ENCODE measurements around the gene GAS2L1.
"Not testable (repeated sequence)": the region's sequence is repeated elsewhere in the genome, so short reads cannot be mapped to it uniquely, and the experiment has no call there.

GAS2L1 gene

DNA sequence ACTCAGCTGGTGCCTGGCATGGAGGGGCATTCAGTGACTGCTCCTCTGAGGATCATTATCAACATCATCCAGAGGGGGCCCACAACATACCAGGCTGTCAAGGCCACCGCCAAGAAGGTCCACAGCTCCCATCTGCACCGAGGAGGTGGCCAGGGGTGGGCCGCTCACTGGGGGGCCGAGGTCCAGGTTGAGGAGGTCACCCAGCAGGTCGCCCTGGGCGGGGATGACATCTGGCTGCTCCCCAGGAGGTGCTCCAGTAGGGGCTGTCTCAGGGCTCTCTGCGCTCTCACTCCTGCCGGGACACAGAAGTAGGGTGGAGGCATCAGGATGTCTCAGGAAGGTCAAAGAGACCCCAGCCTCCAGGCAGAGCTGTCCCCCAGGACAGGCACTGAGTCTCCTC, 34.1 kb downstream of the GAS2L1 start:
- in situ Hi-C loops (cut with MboI; ENCODE audit: low sequenced_read_pairs), result no loop called here

DNA sequence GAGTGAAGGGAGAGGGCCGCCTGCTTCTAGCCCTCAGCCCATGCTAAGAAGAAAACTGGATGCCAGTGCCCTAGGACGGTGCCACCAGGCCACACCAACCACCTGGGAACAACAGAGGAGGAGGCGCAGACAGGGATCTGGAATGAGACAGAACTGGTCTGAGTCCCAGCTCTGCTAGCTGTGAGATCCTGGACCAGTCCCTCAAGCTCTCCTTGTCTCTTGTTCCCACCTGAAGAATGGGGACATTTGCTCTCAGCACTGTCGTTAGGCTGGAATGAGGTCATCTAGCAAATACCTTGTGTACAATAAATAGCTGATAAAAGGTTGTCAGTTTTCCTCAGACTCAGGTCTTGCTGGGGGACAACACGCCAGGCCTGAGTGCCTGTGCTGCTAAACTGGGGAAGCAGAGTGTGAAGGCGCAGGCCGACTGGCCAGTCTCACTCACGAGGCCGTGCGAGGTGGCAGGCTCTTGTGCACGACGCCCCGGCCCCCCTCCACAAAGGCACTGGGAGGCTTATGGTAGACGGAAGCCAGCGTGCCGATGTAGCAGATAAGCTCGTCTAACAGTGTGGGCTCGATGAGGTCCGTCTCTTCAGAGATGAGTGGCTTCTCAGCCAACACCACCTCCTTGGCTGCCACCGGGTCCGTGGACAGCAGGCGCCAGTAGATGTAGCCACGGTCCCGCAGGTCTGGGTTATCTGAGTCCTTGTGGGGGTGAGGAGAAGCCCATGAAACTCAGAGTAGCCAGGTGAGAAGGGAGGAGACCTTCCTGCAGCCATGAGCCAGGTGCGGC, 34.8 kb downstream of the GAS2L1 start:
- in situ Hi-C loops (cut with MboI; ENCODE audit: low sequenced_read_pairs), result no loop called here

DNA sequence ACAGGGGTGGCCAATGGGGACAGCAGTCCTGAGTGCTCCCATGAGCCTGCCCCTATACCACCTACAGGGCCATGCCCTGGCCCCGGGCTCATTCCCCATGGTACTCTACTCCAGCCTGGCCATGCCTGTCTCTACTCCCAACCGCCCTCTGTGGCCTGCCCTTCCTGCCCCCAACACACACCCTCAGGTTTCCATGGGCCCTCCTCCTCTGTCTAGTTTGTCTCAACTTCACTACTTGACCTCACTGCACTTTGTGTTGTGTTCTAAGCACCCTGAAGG, 35.3 kb downstream of the GAS2L1 start:
- in situ Hi-C loops (cut with MboI; ENCODE audit: low sequenced_read_pairs), result no loop called here

DNA sequence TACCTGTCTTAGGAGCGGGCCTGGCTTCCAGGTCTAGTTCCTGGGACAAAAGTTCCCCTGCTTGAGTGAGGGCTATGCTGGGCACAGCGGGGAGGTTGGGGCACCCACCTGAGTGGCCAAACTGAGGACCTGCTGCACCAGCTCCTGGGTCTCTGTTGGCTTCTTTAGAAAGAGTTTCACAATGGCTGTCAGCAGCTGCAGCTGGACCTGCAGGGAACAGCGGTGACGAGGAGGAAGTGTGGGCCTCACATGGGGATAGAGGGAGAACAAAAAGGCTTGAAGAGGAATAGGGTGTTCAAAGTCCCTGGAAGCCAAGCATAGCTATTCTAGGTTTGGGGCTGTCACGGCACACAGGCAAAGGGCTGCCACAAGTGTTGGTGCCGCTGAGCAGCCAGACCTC, 35.7 kb downstream of the GAS2L1 start:
- in situ Hi-C loops (cut with MboI; ENCODE audit: low sequenced_read_pairs), result no loop called here

- in situ Hi-C loops (cut with MboI; ENCODE audit: low sequenced_read_pairs), result no loop called here
Measured at GRCh38 chr22:29342577-29343312, 36.3 kb downstream of the GAS2L1 start.

DNA sequence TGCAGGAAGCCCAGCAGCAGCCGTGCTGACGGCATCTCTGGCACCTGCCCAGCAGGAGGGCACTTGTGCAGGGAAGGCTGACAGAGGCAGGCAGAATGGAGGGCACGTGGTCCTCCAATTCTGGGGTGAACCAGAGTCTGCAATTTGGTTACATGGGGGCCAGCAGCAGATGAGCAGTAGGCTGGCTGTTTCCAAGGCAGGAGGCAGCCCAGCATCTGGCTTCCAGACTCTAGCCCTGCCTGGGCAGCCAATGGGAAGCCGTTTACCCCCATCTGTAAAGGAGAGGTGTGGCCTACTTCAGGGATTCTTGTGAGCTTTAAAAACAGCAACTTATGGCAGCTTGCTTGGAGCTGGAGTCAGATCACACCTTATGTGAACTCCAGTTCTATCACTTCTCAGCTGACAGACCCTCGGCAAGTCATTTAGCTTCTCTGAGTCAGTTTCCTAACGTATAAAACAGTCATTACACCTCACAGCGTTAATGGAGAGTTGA, 36.9 kb downstream of the GAS2L1 start:
- in situ Hi-C loops (cut with MboI; ENCODE audit: low sequenced_read_pairs), result no loop called here

DNA sequence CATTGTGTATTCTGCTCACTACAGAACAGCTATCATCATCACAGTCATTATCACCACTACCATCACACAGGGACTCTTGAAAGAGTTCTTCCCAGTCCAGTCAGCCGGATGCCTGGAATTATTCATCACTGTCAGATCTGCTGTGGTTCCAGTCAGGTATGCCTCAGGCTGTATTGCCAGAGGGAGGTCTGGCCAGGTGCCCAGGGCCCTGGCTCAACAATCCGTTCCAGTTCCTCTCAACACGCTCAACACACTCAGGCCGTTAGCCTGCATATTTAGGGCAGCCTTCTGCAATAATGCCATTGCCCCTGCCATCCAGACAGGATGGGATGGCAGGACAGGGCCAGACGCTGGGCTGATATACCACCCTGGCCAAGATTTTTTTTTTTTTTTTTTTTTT, 37.7 kb downstream of the GAS2L1 start:
- in situ Hi-C loops (cut with MboI; ENCODE audit: low sequenced_read_pairs), result no loop called here

- in situ Hi-C loops (cut with MboI; ENCODE audit: low sequenced_read_pairs), result not testable (repeated sequence)
Measured at GRCh38 chr22:29344889-29345288, 38.4 kb downstream of the GAS2L1 start.

DNA sequence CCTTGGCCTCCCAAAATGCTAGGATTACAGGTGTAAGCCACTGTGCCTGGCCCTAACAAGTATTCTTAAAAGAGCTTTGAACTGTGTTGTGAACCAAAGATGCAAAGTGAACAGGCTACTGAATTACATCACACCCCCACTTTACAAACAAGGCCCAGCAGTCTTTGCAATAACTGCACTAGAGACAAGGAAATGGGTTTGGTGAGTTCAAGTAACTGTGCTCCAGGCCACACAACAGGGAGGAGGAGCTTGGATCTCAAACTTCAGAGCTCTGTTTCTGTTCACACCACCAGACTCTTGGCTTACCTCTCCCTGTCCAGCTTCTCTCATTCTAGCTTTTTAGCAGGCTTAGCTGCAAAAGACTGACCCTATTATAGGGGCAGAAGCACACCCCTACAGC, 39.5 kb downstream of the GAS2L1 start:
- in situ Hi-C loops (cut with MboI; ENCODE audit: low sequenced_read_pairs), result no loop called here

DNA sequence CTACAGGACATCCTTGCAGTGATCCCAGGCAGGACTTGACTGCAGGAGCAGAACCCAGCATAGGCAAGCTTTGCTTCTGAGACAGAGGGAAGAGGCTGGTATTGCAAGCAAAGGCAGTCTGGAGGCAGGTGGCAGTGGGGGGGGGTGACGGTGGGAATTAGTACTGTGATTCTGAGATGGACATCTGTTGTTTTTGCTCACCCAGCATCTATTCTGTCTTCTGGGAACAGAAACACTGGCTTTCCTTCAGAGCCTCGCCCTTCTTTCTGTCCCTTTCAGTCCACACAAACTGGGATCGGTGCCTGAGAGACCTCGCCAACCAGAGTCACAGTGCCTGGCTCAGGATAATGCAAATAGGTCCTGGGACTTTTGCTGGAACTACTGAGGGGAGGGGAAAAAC, 40.2 kb downstream of the GAS2L1 start:
- in situ Hi-C loops (cut with MboI; ENCODE audit: low sequenced_read_pairs), result no loop called here

DNA sequence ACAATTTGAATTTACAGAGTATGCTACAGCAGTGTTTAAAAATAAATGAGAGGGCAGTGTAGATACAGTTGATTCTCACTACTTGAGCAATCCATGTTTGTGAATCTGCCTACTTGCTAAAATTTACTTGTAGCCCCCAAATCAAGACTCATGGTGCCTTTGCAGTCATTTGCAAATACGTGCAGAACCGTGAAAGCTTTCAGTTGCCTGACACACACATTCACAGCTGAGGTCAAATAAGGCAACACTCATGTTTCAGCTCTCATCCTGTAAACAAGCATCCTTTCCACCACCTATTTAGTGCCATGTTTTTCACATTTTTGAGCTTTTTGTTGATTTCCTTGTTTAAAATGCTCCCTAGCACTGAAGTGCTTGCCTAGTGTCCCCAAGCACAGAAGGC, 41.6 kb downstream of the GAS2L1 start:
- in situ Hi-C loops (cut with MboI; ENCODE audit: low sequenced_read_pairs), result no loop called here

DNA sequence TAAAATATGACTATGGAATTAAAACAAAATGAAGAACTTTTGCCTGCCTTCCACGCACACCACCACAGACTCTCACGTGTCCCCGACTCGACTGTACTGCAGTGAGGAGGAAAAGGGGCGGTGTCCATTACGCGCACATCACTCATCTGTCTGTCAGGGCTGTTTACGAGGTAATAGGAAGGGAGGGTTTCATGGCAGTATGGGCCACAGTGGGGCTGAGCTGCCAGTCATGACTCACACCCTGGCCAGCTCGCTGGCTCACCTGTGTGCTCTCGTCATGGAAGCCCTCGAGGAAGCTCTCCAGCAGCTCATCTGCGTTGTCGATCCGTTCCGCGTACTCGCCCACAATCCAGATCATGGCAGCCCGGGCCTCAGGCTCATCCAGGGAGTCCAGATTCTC, 42.5 kb downstream of the GAS2L1 start:
- in situ Hi-C loops (cut with MboI; ENCODE audit: low sequenced_read_pairs), result no loop called here

DNA sequence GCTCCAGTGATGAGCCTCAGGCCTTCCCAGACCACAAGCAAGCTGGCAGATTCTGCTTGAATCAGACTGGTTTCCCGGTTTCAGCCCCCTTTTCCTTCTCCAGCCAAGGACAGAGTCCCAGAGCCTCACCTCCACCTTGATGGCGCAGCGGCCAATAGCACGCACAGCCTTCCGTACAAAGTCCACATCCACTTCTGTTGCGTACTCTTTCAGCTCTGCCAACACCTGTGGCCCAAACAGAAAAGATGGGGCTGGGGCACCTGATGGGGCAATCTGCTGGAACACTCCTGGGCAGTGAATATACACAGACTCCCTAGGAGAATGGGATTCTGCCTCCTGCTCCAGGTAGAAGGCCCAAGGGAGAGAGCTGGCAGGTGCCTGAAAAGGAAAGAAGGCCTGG, 44.6 kb downstream of the GAS2L1 start:
- in situ Hi-C loops (cut with MboI; ENCODE audit: low sequenced_read_pairs), result no loop called here

- in situ Hi-C loops (cut with MboI; ENCODE audit: low sequenced_read_pairs), result no loop called here
Measured at GRCh38 chr22:29351891-29352290, 45.4 kb downstream of the GAS2L1 start.

GRCh38 chr22:29352778-29353177, 46.3 kb downstream of the GAS2L1 start:
- in situ Hi-C loops (cut with MboI; ENCODE audit: low sequenced_read_pairs), result no loop called here

DNA sequence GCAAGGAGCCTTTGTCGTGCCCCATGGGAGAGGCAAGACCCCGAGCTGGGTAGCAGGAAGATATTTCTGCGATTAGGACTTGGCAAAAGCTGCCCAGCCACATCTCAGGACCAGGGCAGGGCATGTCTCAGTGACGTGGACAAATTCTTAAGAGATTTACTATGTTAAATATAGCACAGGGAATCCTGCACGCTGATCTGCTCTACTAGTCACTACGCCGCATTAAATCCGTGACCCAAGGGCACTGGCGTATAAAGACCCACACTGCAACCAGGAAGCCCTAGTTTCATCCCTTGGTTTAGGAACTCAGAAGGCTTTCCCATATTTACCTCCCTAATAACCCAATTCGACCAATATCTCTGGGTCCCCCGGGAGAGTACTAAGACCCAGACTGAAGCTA, 46.8 kb downstream of the GAS2L1 start:
- in situ Hi-C loops (cut with MboI; ENCODE audit: low sequenced_read_pairs), result no loop called here

GRCh38 chr22:29353860-29354259, 47.4 kb downstream of the GAS2L1 start:
- in situ Hi-C loops (cut with MboI; ENCODE audit: low sequenced_read_pairs), result no loop called here

- in situ Hi-C loops (cut with MboI; ENCODE audit: low sequenced_read_pairs), result not testable (repeated sequence)
Measured at GRCh38 chr22:29357193-29357890, 50.9 kb downstream of the GAS2L1 start.

DNA sequence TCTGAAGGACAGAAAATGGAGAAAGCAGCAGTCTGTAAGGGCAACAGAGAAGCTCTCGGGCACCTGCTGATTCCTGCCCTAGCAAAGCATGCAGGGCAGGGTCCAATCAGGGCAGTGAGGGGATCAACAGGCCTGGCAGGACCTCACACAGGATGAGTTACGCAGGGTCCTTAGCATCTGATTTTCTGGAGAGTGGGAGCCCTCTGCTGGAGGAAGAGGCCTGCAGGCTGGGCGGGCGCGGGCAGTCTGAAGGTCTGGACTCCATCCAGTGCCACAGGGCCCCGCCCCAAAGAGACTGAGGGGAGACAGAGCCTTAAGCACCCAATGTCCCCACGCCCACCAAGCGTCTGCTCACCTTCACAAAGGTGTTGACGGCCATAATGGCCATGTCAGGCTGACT, 53.0 kb downstream of the GAS2L1 start:
- in situ Hi-C loops (cut with MboI; ENCODE audit: low sequenced_read_pairs), result no loop called here
